LoVo (cell line): ENCODE data around the gene SREBF2.

Source experiments
- DNase-seq: peaks from one replicate; pipeline ENCODE4 v3.0.0-alpha.2; 2016; ENCODE audit warnings: low spot score

The SREBF2 gene

DNA sequence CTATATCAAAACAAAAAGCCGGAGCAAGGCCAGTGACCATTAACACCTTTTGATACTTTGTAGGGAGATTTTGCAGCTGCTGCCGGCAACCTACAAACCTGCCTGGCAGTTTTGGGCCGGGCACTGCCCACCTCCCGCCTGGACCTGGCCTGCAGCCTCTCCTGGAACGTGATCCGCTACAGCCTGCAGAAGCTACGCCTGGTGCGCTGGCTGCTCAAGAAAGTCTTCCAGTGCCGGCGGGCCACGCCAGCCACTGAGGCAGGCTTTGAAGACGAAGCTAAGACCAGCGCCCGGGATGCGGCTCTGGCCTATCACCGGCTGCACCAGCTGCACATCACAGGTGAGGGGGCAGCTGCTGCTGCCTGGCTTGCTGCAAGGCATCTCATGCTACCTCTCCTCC, 47.7 kb downstream of the SREBF2 start:
- no peak for DNase-seq

GRCh38 chr22:41883400-41883799, 50.5 kb downstream of the SREBF2 start:
- no peak for DNase-seq

DNA sequence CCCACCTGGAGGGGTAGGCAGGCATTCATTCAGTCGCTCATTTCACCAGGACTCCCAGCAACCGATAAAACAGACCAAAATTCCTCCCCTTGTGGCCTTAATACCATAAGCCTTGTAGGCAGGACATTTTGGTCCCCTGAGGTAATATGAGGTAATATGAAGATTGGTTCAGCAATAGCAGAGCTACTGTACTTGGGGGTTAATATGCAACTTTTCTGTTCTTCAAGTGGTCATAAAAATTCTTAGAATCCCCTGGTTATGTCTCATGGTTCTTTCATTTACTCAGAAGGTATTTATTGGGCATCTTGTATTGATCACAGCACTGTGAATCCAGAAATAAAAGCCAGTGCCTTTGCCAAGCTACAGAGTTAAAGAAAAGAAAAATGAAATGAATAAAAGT, 52.2 kb downstream of the SREBF2 start:
- DNase-seq = peak; percentile 41

- DNase-seq = no peak
Observed at GRCh38 chr22:41885516-41885915, 52.6 kb downstream of the SREBF2 start.

DNA sequence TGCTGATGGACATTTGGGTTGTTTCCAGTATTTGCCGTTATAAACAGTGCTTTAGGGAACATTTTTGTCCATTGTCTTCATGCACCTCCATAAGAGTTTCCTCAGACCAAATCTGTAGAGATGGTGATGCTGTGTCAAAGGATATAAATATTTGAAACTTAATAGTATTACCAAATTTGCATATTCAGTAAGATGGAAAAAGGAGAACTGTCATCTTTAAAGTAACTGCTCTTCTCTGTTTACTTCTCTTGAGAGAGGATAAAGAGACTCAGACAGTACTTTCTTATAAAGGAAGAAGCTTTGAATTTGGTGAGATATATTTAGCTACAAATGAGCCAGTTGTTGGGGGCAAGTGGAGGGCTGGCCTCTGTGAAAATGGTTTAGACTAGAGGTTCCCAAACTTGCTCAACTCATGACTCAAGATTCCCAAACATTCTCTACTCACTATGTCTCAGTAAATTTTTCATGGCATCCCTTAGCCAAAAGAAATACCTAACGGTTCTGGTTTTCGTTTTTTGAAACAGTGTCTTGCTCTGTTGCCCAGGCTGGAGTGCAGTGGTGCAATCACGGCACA, 55.8 kb downstream of the SREBF2 start:
- no peak for DNase-seq

DNA sequence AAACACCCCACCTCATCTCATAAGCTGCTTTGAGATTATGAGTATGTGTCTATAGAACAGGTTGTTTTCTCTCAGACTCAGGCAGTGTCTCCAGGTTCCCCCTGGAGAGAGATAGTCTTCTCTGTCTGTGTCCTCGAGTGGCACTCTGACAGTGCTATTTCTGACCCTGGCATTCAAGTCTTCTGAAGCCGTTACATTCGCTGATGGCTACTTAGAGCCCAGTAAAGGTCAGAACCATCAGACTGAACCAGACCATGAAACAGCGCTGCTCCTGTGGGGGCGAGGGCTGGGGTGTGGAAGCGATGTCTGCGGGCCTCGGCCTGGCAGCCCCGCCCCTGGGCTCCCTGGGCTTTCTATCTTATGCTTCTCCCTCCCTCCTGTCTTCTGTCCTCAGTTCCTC, 58.5 kb downstream of the SREBF2 start:
- no peak for DNase-seq

DNA sequence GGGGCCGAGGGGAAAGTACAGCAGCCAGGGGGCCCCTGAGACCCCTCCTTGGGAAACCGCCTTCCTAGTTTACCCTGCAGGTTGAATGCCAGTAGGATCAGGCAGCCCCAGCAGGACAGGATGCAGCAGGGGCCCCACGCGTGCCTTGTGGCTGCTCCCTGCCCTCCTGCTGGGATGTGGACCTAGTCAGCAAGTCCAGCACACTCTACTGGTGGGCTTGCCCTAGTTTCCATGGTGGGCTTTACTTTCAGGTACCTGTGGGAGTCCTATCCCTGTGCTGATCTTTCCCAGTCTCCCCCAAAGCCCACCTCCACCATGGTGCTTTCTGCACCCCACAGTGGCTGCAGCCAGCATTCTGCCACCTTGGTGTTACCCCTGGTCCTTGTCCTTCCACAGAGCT, 59.8 kb downstream of the SREBF2 start:
- DNase-seq = no peak

DNA sequence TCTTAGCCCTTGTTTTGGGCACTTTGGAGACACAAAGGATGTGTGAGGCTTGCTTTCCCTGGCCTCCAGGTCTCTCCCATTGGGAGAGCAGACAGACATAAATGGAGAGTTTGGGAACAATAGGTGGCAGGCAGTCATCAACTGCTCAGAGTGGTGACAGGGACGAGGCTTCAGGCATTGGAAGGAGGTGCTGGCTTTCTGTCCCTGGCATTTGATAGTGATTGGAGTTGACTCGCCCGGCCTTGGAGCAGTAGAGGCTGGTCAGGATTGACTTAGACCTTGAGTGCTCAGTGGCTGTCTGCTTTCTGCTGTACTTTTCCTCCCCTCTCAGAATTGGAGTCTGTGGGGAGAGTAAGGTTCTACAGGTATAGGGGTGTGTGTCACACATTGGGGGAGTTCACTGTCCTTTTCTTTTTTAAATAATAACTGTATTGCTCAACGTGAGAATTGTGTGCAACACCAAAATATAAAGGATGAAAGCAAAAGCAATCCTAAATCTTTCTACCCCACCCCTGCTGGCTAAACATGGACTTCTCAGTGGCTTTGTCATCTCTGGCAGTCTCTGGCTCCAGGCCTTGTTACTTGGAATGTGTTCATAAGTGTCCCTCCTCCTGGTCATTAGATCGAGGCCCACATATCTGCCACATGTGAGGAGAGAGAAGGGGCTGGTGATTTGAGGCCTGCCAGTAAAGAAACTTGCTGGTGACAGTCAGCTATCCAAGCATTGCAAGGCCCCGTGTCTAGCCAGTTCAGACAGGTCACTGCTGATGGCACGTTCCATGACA, 60.9 kb downstream of the SREBF2 start:
- no peak for DNase-seq

DNA sequence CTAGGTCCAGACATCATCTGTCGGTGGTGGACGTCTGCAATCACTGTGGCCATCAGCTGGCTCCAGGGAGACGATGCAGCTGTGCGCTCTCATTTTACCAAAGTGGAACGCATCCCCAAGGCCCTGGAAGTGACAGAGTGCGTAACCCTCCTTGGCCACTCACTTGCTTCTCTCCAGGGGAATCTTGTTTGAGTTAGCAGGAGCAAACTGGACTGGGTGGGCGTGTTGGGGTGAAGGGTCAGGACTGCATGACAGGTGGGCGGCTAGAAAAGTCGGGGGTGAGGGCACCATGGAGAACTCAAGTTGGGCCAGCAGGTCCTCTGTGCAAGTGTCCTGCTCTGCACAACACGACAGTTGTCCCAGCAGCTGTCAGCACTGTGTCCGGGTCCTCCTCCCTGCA, 65.7 kb downstream of the SREBF2 start:
- DNase-seq = no peak

DNA sequence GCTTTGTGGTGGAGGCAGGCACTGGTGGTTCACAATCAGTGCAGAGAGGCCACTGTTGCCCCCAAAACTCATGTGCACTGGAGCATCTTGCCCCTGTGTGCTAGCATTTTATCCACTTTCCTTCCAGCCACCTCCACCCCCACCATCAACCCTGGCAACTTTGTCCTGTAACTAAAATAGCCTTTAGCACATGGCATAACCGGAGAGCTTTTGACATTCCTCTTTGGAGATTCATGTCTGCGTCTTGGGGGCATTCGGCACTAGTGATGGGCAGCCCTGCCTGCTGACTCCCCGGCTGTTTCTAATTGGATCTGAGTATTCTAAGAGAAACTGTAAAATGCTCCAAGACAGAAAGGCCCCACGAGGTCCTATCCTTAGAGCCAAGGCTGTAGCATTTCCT, 66.2 kb downstream of the SREBF2 start:
- no peak for DNase-seq

GRCh38 chr22:41899992-41900651, 67.2 kb downstream of the SREBF2 start:
- DNase-seq = no peak

DNA sequence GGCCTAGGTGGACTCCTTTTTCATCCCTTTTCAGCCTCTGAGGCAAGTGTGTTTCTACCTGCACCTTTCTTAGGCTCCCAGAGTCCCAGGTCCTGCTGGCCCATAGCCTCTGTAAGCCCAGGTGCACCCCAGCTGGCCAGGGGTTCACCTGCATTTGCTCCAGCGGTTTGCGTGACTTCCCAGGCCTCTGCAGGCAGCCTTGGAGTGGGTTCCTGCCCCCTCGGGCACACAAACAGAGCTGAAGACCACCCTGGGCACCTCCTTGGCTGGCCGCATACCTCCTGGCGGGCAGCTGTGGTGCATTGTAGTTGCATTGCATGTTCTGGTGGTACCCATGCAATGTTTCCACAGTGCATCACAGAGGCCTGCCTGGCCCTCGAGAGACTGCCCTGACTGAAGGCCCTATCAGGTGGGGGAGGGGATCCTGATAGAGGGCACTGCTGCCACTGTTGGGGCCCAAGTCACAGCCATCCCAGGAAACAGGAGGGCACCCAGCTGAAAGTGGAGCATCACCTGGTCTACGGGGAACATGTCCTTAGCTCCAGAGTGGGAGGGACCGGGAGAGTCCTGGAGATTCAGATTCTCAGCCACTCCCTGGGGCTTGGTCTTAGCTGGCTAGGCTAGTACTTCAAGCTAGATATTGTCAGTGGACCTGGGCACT, 67.9 kb downstream of the SREBF2 start:
- no peak for DNase-seq

GRCh38 chr22:41902016-41902415, 69.1 kb downstream of the SREBF2 start:
- DNase-seq = no peak

DNA sequence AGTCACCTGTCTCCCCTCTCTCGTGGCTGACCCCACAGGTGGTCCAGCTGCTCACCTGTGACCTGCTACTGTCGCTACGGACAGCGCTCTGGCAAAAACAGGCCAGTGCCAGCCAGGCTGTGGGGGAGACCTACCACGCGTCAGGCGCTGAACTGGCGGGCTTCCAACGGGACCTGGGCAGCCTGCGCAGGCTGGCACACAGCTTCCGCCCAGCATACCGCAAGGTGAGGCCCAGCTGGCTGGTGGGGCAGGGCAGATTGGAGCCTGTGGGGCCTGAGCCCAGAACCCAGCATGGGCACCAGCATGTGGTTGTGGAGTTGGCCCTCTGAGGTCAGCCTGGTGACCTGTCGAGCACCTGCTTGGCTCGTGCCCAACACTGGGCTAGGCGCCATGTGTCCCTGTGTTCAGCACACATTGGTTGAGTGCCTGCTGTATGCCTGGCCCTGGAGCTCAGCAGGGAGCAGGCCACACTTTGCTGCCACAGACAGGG, 70.1 kb downstream of the SREBF2 start:
- DNase-seq = no peak

DNA sequence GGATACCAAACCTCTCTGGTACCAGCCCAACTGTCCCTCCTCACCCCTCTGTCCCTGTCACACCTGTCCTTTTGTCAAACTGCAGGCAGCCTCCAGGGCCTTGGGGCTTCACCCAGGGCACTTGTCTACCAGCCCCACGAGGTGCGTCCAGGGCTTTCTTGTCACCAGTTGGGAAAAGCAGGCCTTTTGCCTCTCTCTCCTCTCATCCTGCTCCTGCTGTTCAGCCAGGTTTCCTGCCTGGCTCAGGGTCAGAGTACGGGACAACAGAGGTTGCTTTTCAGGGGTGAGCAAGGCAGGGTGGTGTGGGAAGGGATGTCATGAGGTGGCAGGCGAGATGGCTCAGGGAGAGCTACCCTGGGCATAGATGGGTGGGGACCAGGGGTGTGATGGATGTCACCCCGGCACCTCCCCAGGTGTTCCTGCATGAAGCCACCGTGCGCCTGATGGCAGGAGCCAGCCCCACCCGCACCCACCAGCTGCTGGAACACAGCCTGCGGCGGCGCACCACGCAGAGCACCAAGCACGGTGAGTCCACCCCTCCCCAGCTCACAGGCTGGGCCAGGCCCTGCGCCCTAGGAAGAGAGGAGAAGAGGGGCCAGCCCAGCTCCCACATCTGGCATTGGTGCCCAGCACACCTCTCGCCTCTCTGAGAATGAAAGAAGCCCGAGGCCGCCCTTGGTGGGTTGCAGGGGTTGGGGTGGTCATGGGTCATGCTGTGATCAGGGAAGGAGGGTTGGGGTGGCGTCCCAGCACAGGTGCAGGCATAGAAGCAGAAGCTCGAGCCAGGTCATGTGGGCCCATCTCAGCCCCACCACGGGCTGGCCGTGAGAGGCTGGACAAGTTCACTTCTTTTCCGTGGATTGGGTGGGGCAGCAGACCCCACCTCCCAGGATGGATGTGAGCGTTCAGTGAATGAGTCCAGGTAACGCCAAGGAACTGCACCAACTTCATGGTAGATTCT, 71.8 kb downstream of the SREBF2 start:
- DNase-seq = no peak

DNA sequence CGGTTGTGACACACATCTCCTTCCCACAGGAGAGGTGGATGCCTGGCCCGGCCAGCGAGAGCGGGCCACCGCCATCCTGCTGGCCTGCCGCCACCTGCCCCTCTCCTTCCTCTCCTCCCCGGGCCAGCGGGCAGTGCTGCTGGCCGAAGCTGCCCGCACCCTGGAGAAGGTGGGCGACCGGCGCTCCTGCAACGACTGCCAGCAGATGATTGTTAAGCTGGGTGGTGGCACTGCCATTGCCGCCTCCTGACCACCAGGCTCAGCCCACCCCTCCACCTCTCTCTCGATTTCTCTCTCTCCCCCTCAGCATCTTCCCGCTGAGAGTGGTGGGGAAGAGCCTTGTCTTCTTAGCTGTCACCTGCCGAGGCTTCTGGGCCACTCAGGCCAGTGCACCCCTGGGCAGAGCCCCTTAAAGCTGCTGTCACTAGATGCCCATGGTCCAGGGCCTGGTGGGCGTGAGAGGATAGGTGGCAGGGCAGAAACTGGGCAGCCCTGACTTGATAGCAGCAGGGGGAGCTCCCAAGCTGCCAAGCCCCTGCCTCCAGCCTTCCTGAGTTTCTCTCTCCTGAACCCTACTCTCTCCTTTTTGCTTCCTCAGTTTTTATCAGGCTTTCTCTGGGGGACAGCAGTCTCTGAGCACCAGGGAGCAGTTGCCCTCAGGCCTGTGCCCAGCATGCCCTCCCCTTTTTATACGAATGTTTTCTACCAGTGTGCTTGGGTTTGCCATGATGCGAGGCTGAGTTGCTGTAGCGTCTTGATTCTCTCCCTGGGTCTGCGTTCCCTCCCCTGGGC, 72.7 kb downstream of the SREBF2 start:
- no peak for DNase-seq

- DNase-seq = no peak
Observed at GRCh38 chr22:41906822-41907221, 73.9 kb downstream of the SREBF2 start.

DNA sequence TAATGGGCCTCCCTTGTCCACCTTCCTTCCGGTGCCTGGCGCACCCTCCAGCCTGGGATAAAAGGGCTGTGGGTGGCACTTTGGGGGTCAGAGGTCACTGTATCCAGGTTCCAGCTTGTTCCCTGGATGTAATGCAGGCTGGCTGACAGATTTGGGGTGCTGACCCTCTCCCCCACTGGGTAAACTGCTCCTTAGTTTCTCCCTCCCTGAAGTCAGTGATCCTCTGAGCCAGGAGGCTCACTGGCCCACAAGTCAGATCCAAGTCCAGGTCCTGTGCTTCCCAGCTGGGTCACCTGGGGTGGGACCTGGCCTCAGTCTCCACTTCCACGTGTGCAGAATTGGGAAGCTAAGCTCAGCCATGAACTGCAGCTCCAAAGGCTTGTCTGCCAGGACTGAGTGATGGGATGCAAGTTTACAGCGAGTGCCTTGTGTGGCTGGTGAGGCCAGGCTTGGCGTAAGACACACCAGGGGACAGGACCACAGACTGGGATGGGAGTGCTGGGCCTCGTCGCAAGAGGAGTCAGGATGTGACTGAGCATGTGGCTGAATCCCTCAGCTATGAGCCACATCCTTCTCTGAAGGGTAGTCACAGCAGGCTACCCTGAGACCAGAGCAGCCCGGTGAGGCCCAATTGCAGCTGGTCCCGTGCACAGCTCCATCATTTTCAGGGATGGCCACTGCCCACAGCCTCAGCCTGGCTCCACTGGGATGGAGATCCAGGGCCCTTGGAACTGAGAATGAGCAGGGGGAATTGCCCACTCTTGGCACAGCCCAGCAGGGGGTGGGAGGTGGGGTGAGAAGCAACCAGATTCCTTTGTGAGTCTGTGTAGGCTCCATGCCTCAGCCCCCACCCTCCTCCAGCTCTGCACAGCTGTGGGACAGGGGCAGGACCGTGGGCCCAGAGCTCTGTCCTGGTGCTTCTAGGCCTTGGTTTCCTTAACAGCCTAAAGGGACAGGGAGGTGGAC, 74.8 kb downstream of the SREBF2 start:
- no peak for DNase-seq
